Suprapubic skin (tissue), 4 donors: Measurements from ENCODE around the gene CTNNA3. TPM values are rescaled to one million over a fixed set of nuclear protein-coding genes. Genes with fewer than 3 reads are reported as not detected.

Source experiments
- DNase-seq, 2 donors: peaks; one replicate each; pipeline ENCODE4 v3.0.0-alpha.2; 2019; ENCODE audit warnings: low spot score in 2 of 2
- H3K27ac ChIP-seq: fragments of 200-600 bp; sonication (generic); one replicate; pipeline ENCODE4 v1.5.1; 2019
- H3K27me3 ChIP-seq: fragments of 200-600 bp; sonication (generic); one replicate; pipeline ENCODE4 v1.5.1; 2019
- H3K36me3 ChIP-seq: fragments of 200-600 bp; sonication (generic); one replicate; pipeline ENCODE4 v1.5.1; 2019
- H3K4me1 ChIP-seq: fragments of 200-600 bp; sonication (generic); one replicate; pipeline ENCODE4 v1.5.1; 2019
- H3K4me3 ChIP-seq: fragments of 200-600 bp; sonication (generic); one replicate; pipeline ENCODE4 v1.5.1; 2019; ENCODE audit warnings: mild to moderate bottlenecking
- H3K9me3 ChIP-seq: fragments of 200-600 bp; sonication (generic); one replicate; pipeline ENCODE4 v1.5.1; 2019
- CTCF ChIP-seq, 2 donors: fragments of 200-600 bp in 1 of 2; fragments of 450-650 bp in 1 of 2; sonication (generic) in 1 of 2; IDR thresholded peaks; one replicate each; pipeline ENCODE4 v1.5.1; 2016 to 2019; ENCODE audit warnings: antibody characterized with exemption in 2 of 2, mild to moderate bottlenecking in 1 of 2, moderate library complexity in 1 of 2
- EP300 ChIP-seq: sonication (generic); formaldehyde crosslinking; IDR thresholded peaks from one replicate; pipeline ENCODE4 v1.6.1; 2017; ENCODE audit warnings: antibody characterized with exemption
- POLR2A ChIP-seq, 2 donors: fragments of 450-650 bp; IDR thresholded peaks; one replicate each; pipeline ENCODE4 v1.6.1; 2017; ENCODE audit warnings: antibody characterized with exemption in 2 of 2, mild to moderate bottlenecking in 2 of 2, moderate library complexity in 2 of 2
- POLR2AphosphoS5 ChIP-seq, 3 donors: sonication (generic); formaldehyde crosslinking; IDR thresholded peaks; one replicate each; pipeline ENCODE4 v1.6.1; 2017; ENCODE audit warnings: antibody characterized with exemption in 3 of 3
- WGBS: methylation state at CpG from one replicate; pipeline ENCODE4 v1.1.5; 2018; 5-methylcytosine and 5-hydroxymethylcytosine counted together
- total RNA-seq, 4 donors: library from RNA; depleted of rRNA; stranded (reverse); fragments of >200 nt; gene quantifications; one replicate each; pipeline ENCODE4 v1.1.0, GENCODE V29; 2016

CTNNA3 gene
- total RNA-seq, 4 donors from 2014 or later: 0.08 to 0.29 (median 0.21) TPM

DNA sequence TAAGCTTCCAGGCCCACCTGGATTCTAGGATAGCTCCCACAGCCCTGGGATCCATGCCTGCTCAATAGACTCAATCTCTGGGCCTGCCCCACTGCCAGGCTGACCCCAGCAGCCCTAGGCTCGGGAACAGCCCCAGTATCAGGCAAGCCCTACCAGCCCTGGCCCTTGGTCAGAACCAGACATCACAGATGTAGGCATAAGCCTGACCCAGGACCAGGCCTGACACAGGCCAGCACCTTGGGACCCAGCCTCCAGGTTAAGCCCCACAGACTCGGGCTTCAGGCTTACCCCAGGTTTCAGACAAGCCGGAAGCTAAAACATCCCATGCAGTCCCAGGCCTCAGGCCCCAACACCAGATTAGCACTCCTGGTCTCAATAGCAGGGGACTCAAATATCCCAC is 1046.4 kb downstream of the CTNNA3 start:
- 86% methylated on average over 1 of the region's 3 CpGs for WGBS
- Histone ChIP-seq H3K9me3 (peaks cover 7% of the 10 kb centered on the region), H3K27me3 (no peaks in the 10 kb centered on the region), H3K27ac (no peak overlapping the region), H3K36me3 (no peaks in the 10 kb centered on the region), H3K4me3 (no peak overlapping the region), H3K4me1 (no peaks in the 10 kb centered on the region)
- DNase-seq: no peak
- TF ChIP-seq EP300 (no peak), POLR2AphosphoS5 (IDR thresholded peaks at IDR 0.05) (no peak), POLR2A (IDR thresholded peaks at IDR 0.05) (no peak), CTCF (IDR thresholded peaks at IDR 0.05) (no peak)

DNA sequence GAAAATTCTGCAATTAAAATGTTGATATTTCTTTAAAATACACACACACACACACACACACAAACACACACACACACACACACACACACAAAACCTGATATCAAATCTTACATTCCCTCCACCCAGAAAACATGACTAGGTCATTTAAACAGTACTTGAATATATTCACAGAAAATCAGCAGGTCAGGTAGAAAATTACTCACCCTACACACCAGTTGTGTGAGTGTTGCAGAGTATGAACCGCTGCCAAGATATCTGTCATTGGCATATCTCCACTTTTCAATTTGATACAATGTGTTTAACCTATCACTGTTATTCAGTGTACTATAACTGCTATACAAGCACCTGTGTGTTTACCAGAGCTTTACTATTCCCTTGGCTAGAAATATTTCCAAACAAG is 1053.8 kb downstream of the CTNNA3 start:
- no peak for DNase-seq
- TF ChIP-seq EP300 (no peak), CTCF (IDR thresholded peaks at IDR 0.05) (no peak), POLR2AphosphoS5 (IDR thresholded peaks at IDR 0.05) (no peak), POLR2A (IDR thresholded peaks at IDR 0.05) (no peak)
- H3K4me1 ChIP-seq: no peaks in the 10 kb centered on the region
- no peak overlapping the region for H3K27ac ChIP-seq
- no peaks in the 10 kb centered on the region for H3K36me3 ChIP-seq
- no peak overlapping the region for H3K4me3 ChIP-seq
- H3K9me3 ChIP-seq: no peaks in the 10 kb centered on the region
- H3K27me3 ChIP-seq: no peaks in the 10 kb centered on the region
- WGBS: 88% methylated on average over 1 of the region's 1 CpG

GRCh38 chr10:66639371-66639770 is 1056.6 kb downstream of the CTNNA3 start:
- Histone ChIP-seq H3K27me3 (no peaks in the 10 kb centered on the region), H3K9me3 (no peaks in the 10 kb centered on the region)
- TF ChIP-seq POLR2AphosphoS5 (IDR thresholded peaks at IDR 0.05): no peak
- no peak for TF ChIP-seq CTCF (IDR thresholded peaks at IDR 0.05)
- no peak for TF ChIP-seq POLR2A (IDR thresholded peaks at IDR 0.05)
- TF ChIP-seq EP300: no peak

GRCh38 chr10:66637273-66638036 is 1058.5 kb downstream of the CTNNA3 start:
- DNase-seq: no peak
- Histone ChIP-seq H3K27me3 (no peaks in the 10 kb centered on the region), H3K4me3 (no peak overlapping the region), H3K4me1 (no peaks in the 10 kb centered on the region), H3K9me3 (no peaks in the 10 kb centered on the region), H3K36me3 (no peaks in the 10 kb centered on the region), H3K27ac (no peak overlapping the region)
- WGBS: 42% methylated on average over 2 of the region's 3 CpGs
- TF ChIP-seq POLR2AphosphoS5 (IDR thresholded peaks at IDR 0.05) (no peak), CTCF (IDR thresholded peaks at IDR 0.05) (no peak), EP300 (no peak)

More at GRCh38 chr10:66639371-66639770, 1056.6 kb downstream of the CTNNA3 start:
- no peaks in the 10 kb centered on the region for H3K4me1 ChIP-seq
- no peaks in the 10 kb centered on the region for H3K36me3 ChIP-seq
- DNase-seq: no peak
- no peak overlapping the region for H3K27ac ChIP-seq
- 0% methylated on average over 1 of the region's 1 CpG for WGBS
- H3K4me3 ChIP-seq: no peak overlapping the region

DNA sequence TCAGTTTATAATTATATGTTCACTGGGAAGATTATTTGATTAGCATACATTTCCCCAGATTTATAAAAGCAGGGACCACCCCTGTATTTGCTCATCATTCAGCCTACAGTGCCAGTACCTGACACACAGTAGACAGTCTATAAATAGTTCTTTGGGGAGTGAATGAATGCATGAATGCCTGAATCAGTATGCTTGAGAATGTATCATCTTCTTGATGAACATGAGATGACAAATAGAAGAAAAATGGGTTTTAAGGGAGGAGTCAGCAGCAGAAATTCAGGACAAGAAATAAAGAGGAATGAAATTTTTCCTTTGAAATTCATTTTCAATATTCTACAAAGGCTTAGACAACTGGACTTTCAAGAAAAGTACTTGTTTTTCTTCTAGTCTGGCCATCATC is 1066.0 kb downstream of the CTNNA3 start:
- Histone ChIP-seq H3K36me3 (no peaks in the 10 kb centered on the region), H3K27me3 (no peaks in the 10 kb centered on the region), H3K27ac (no peak overlapping the region), H3K9me3 (no peaks in the 10 kb centered on the region), H3K4me3 (no peak overlapping the region), H3K4me1 (no peaks in the 10 kb centered on the region)
- DNase-seq: no peak
- TF ChIP-seq EP300 (no peak), CTCF (IDR thresholded peaks at IDR 0.05) (no peak), POLR2A (IDR thresholded peaks at IDR 0.05) (no peak), POLR2AphosphoS5 (IDR thresholded peaks at IDR 0.05) (no peak)
